NCI-H345 (cell line): ENCODE results near the gene CDK5RAP2.

Experiments
- DNase-seq: peaks from one replicate; lab custom pipeline; 2025; lab: John Stamatoyannopoulos, UW

The CDK5RAP2 gene

GRCh38 chr9:120396931-120397330 is 183.0 kb downstream of the CDK5RAP2 start:
- no peak for DNase-seq

GRCh38 chr9:120396418-120396817 is 183.5 kb downstream of the CDK5RAP2 start:
- no peak for DNase-seq

- no peak for DNase-seq
These were observed 184.6 kb downstream of the CDK5RAP2 start for GRCh38 chr9:120395376-120395775.

- no peak for DNase-seq
These were observed 185.8 kb downstream of the CDK5RAP2 start for GRCh38 chr9:120394058-120394669.

- DNase-seq = no peak
These were observed 186.4 kb downstream of the CDK5RAP2 start for GRCh38 chr9:120393386-120394057.

GRCh38 chr9:120392711-120393110 is 187.3 kb downstream of the CDK5RAP2 start:
- no peak for DNase-seq

GRCh38 chr9:120392245-120392644 is 187.7 kb downstream of the CDK5RAP2 start:
- DNase-seq = no peak

GRCh38 chr9:120391691-120392090 is 188.3 kb downstream of the CDK5RAP2 start:
- no peak for DNase-seq

- no peak for DNase-seq
These were observed 189.3 kb downstream of the CDK5RAP2 start for GRCh38 chr9:120390637-120391190.

GRCh38 chr9:120389867-120390266 is 190.1 kb downstream of the CDK5RAP2 start:
- DNase-seq = no peak

- no peak for DNase-seq
These were observed 190.7 kb downstream of the CDK5RAP2 start for GRCh38 chr9:120389300-120389699.

- peak; percentile 34 for DNase-seq
These were observed 191.7 kb downstream of the CDK5RAP2 start for GRCh38 chr9:120388003-120388855.

- DNase-seq = peak; percentile 93
These were observed 192.5 kb downstream of the CDK5RAP2 start for GRCh38 chr9:120387257-120388002.

GRCh38 chr9:120386390-120387131 is 193.4 kb downstream of the CDK5RAP2 start:
- DNase-seq = peak; percentile 91

GRCh38 chr9:120385606-120386389 is 194.2 kb downstream of the CDK5RAP2 start:
- DNase-seq = peak; percentile 7

- no peak for DNase-seq
These were observed 195.1 kb downstream of the CDK5RAP2 start for GRCh38 chr9:120384925-120385272.

GRCh38 chr9:120383999-120384924 is 195.7 kb downstream of the CDK5RAP2 start:
- peak; percentile 18 for DNase-seq

- peak; percentile 57 for DNase-seq
These were observed 196.4 kb downstream of the CDK5RAP2 start for GRCh38 chr9:120383611-120383998.

- DNase-seq = no peak
These were observed 197.5 kb downstream of the CDK5RAP2 start for GRCh38 chr9:120382453-120382852.
